ENCODE results near the gene PCYT2. TPM values are rescaled to one million over a fixed set of nuclear protein-coding genes. Genes with fewer than 3 reads are reported as not detected.

Gene PCYT2
- total and polyA plus RNA-seq, 9 of the 15 experiments (the other 6 are each of a cell fraction or from before 2014, with no cell fraction given), result 0.92 to 134 (median 82.5) TPM

GRCh38 chr17:81870981-81871386, 40.2 kb downstream of the PCYT2 start, which contains the start of gene ARHGDIA (continued):
- no peak for TF ChIP-seq ZNF518B (CRISPR knock-in tag; IDR thresholded peaks at IDR 0.05)
- no peak for TF ChIP-seq SIN3B (IDR thresholded peaks at IDR 0.05; ENCODE audit: low read depth)
- peak; percentile 15 for TF ChIP-seq POLR2B (IDR thresholded peaks at IDR 0.05; ENCODE audit: low read depth, partially characterized antibody)
- no peak for TF ChIP-seq ZNF764 (CRISPR knock-in tag; IDR thresholded peaks at IDR 0.05; ENCODE audit: low read depth)
- TF ChIP-seq CREM (IDR thresholded peaks at IDR 0.05; ENCODE audit: low read depth), result peak; percentile 91; the same call in 1 of the 2 replicates
- peak; percentile 14 for TF ChIP-seq HNRNPH1 (optimal IDR thresholded peaks at IDR 0.05; ENCODE audit: low read depth, low read length)
- TF ChIP-seq POLR2H (tag; IDR thresholded peaks at IDR 0.05; ENCODE audit: low read depth), result peak; percentile 68
- TF ChIP-seq ATF1 (CRISPR knock-in tag; IDR thresholded peaks at IDR 0.05), result peak; percentile 45; the same call in 1 of the 2 replicates
- no peak for TF ChIP-seq ATF1 (tag; IDR thresholded peaks at IDR 0.05)
- TF ChIP-seq ZNF277 (CRISPR knock-in tag; IDR thresholded peaks at IDR 0.05; ENCODE audit: borderline replicate concordance), result no peak
- TF ChIP-seq PBX2 (CRISPR knock-in tag; IDR thresholded peaks at IDR 0.05; ENCODE audit: low read depth), result peak; percentile 38; the same call in 1 of the 2 replicates
- no peak for TF ChIP-seq PBX2 (tag; conservative IDR thresholded peaks at IDR 0.05; ENCODE audit: low read depth)
- no peak for TF ChIP-seq ZNF583 (CRISPR knock-in tag; IDR thresholded peaks at IDR 0.05)
- peak in 1 of 2 experiments; percentile 98; a peak in 2 of 4 replicates for TF ChIP-seq ZNF639 (CRISPR knock-in tag; conservative IDR thresholded peaks at IDR 0.05 in 1 of 2, IDR thresholded peaks at IDR 0.05 in 1 of 2)
- no peak for TF ChIP-seq CHD1 (IDR thresholded peaks at IDR 0.05; ENCODE audit: low read length)
- no peak for TF ChIP-seq TAF15 (IDR thresholded peaks at IDR 0.05; ENCODE audit: low read depth, low read length)
- TF ChIP-seq NR2C1 (IDR thresholded peaks at IDR 0.05), result 0 out of 2 replicates have a peak, but pooled peaks have one; percentile 44
- no peak for TF ChIP-seq NR2C1 (tag; IDR thresholded peaks at IDR 0.05)
- TF ChIP-seq SIX5 (IDR thresholded peaks at IDR 0.05; ENCODE audit: borderline replicate concordance in 1 of 2, insufficient read depth in 1 of 2, low read depth in 1 of 2, low read length in 2 of 2), result no peak
- no peak for TF ChIP-seq CCAR2 (IDR thresholded peaks at IDR 0.05; ENCODE audit: low read depth, low read length)
- no peak for TF ChIP-seq SOX6 (IDR thresholded peaks at IDR 0.05)
